ENCODE results near the gene CYP1A2. TPM values are rescaled to one million over a fixed set of nuclear protein-coding genes. Genes with fewer than 3 reads are reported as not detected.

The CYP1A2 gene
- total and polyA plus RNA-seq, 9 of the 15 experiments (the other 6 are each of a cell fraction or from before 2014, with no cell fraction given), result not detected

GRCh38 chr15:74781431-74782258 lies 33.0 kb downstream of the CYP1A2 start, which contains the start of gene CSK (continued):
- TF ChIP-seq SIN3A (IDR thresholded peaks at IDR 0.05; ENCODE audit: borderline replicate concordance in 2 of 2, control insufficient read depth in 1 of 2, low read depth in 2 of 2, low read length in 2 of 2) (peak; percentile 29 to 70; a peak in 2 of 4 replicates), ZBTB17 (CRISPR knock-in tag; IDR thresholded peaks at IDR 0.05) (no peak), EWSR1 (IDR thresholded peaks at IDR 0.05; ENCODE audit: borderline replicate concordance, low read depth, partially characterized antibody) (no peak), MAFF (IDR thresholded peaks at IDR 0.05; ENCODE audit: low read length) (no peak), ZFX (CRISPR knock-in tag; IDR thresholded peaks at IDR 0.05) (peak; percentile 34; the same call in 1 of the 2 replicates), CBFA2T2 (conservative IDR thresholded peaks at IDR 0.05) (no peak), MITF (IDR thresholded peaks at IDR 0.05) (no peak), NCOA1 (IDR thresholded peaks at IDR 0.05; ENCODE audit: low read depth) (no peak), CXXC5 (CRISPR knock-in tag; IDR thresholded peaks at IDR 0.05) (peak; percentile 83), MAFG (tag; conservative IDR thresholded peaks at IDR 0.05) (no peak), TARDBP (IDR thresholded peaks at IDR 0.05) (no peak), KDM2B (CRISPR knock-in tag; IDR thresholded peaks at IDR 0.05) (no peak), SP2 (IDR thresholded peaks at IDR 0.05; ENCODE audit: extremely low read depth, low read depth, low read length, poor library complexity, severe bottlenecking) (no peak), ZNF699 (CRISPR knock-in tag; IDR thresholded peaks at IDR 0.05; ENCODE audit: insufficient replicate concordance) (no peak), STAT5A (IDR thresholded peaks at IDR 0.05; ENCODE audit: borderline replicate concordance, low read length) (no peak), L3MBTL2 (IDR thresholded peaks at IDR 0.05) (peak; percentile 47; the same call in 1 of the 2 replicates), TFE3 (CRISPR knock-in tag; IDR thresholded peaks at IDR 0.05) (no peak), CCAR2 (IDR thresholded peaks at IDR 0.05; ENCODE audit: low read depth, low read length) (no peak), ZNF764 (CRISPR knock-in tag; IDR thresholded peaks at IDR 0.05; ENCODE audit: low read depth) (no peak), GABPA (tag; conservative IDR thresholded peaks at IDR 0.05; ENCODE audit: low read depth) (peak; percentile 67; the same call in 1 of the 2 replicates), E2F5 (CRISPR knock-in tag; IDR thresholded peaks at IDR 0.05) (no peak)

Data from K562 (cell line).